SK-N-MC (cell line): ENCODE data around the gene PACS1.

Experiments used
- DNase-seq: peaks from one replicate; pipeline ENCODE4 v3.0.0-alpha.2; 2011; ENCODE audit warnings: low read depth, low spot score
- H3K27ac ChIP-seq: fragments of 200-600 bp; sonication (generic); 2 replicates; pipeline ENCODE4 v1.5.1; 2016; ENCODE audit warnings: mixed run types
- H3K36me3 ChIP-seq: fragments of 200-600 bp; sonication (generic); 2 replicates; pipeline ENCODE4 v1.6.1; 2017; ENCODE audit warnings: antibody characterized with exemption, low read length, mixed read lengths; ENCODE audit not compliant: insufficient read depth
- H3K4me3 ChIP-seq: fragments of 200-600 bp; sonication (generic); 2 replicates; pipeline ENCODE4 v1.5.1; 2016
- H3K9ac ChIP-seq: fragments of 200-600 bp; sonication (generic); 2 replicates; pipeline ENCODE4 v1.8.0; 2017; ENCODE audit warnings: mixed run types, mixed read lengths; ENCODE audit not compliant: insufficient read length
- H3K9me3 ChIP-seq: fragments of 200-600 bp; sonication (generic); 2 replicates; pipeline ENCODE4 v1.6.1; 2017; ENCODE audit warnings: low read depth, mild to moderate bottlenecking, antibody characterized with exemption, low read length, moderate library complexity, mixed read lengths
- EZH2 ChIP-seq: fragments of 200-600 bp; sonication (generic); IDR thresholded peaks from one replicate; pipeline ENCODE4 v1.6.1; 2017; ENCODE audit warnings: antibody characterized with exemption
- FOXP2 ChIP-seq: optimal IDR thresholded peaks from 2 replicates; pipeline ENCODE3; 2011; ENCODE audit warnings: mild to moderate bottlenecking, moderate library complexity; ENCODE audit not compliant: insufficient read depth; ENCODE audit errors: extremely low read length, control extremely low read depth
- POLR2AphosphoS5 ChIP-seq: IDR thresholded peaks from 2 replicates; pipeline ENCODE4 v1.6.1; 2012; ENCODE audit warnings: mild to moderate bottlenecking, low read depth, low read length, borderline replicate concordance

PACS1 gene

GRCh38 chr11:66047541-66048365, 22.3 kb upstream of the PACS1 start:
- TF ChIP-seq FOXP2: no peak
- Histone ChIP-seq H3K36me3 (no peaks in the 10 kb centered on the region), H3K4me3 (no peak overlapping the region), H3K9me3 (no peaks in the 10 kb centered on the region), H3K27ac (no peak overlapping the region), H3K9ac (no peak overlapping the region)
- DNase-seq: no peak

- H3K4me3 ChIP-seq: no peak within 1 kb of the TSS
- H3K9ac ChIP-seq: no peak within 1 kb of the TSS
- TF ChIP-seq FOXP2: no peak
- TF ChIP-seq POLR2AphosphoS5: no peak
- TF ChIP-seq EZH2: no peak
Measured at GRCh38 chr11:66048547-66049323, 21.3 kb upstream of the PACS1 start, which contains the start of gene GAL3ST3. GAL3ST3 (minus strand) TSS chr11:66049161; CDS start chr11:66045415, 3,746 bp downstream.

GRCh38 chr11:66050581-66051231, 19.4 kb upstream of the PACS1 start:
- Histone ChIP-seq H3K9me3 (no peaks in the 10 kb centered on the region), H3K36me3 (peaks cover 22% of the 10 kb centered on the region), H3K27ac (peak overlapping the region; percentile 92), H3K4me3 (peak overlapping the region; percentile 98; the same call in 1 of the 2 replicates), H3K9ac (peak overlapping the region; percentile 91)
- DNase-seq: no peak
- no peak for TF ChIP-seq EZH2
- no peak for TF ChIP-seq FOXP2
- TF ChIP-seq POLR2AphosphoS5: no peak

More at GRCh38 chr11:66048547-66049323, 21.3 kb upstream of the PACS1 start, which contains the start of gene GAL3ST3:
- H3K27ac ChIP-seq: no peak within 1 kb of the TSS
- DNase-seq: no peak
- peaks cover 5% of the 10 kb centered on the region; the same call in 1 of the 2 replicates for H3K36me3 ChIP-seq
- no peaks in the 10 kb centered on the region for H3K9me3 ChIP-seq

- H3K9ac ChIP-seq: peak overlapping the region; percentile 91
- H3K27ac ChIP-seq: peak overlapping the region; percentile 92
- peaks cover 28% of the 10 kb centered on the region for H3K36me3 ChIP-seq
- H3K9me3 ChIP-seq: no peaks in the 10 kb centered on the region
- TF ChIP-seq EZH2 (no peak), FOXP2 (no peak), POLR2AphosphoS5 (no peak)
- H3K4me3 ChIP-seq: peak overlapping the region; percentile 98
- no peak for DNase-seq
Measured at GRCh38 chr11:66051371-66051765, 18.7 kb upstream of the PACS1 start.

- H3K36me3 ChIP-seq: peaks cover 34% of the 10 kb centered on the region
- H3K9ac ChIP-seq: peak within 1 kb of the TSS; percentile 93
- TF ChIP-seq FOXP2 (no peak), POLR2AphosphoS5 (peak; percentile 74; the same call in 1 of the 2 replicates)
- DNase-seq: peak; percentile 75
- H3K9me3 ChIP-seq: no peaks in the 10 kb centered on the region
- H3K4me3 ChIP-seq: peak within 1 kb of the TSS; percentile 98
- peak within 1 kb of the TSS; percentile 92 for H3K27ac ChIP-seq
Measured at GRCh38 chr11:66051766-66052663, 18.1 kb upstream of the PACS1 start, which contains the start of gene SF3B2. SF3B2 (plus strand) TSS chr11:66052364; CDS start chr11:66052385, 21 bp downstream.

- H3K36me3 ChIP-seq: peaks cover 40% of the 10 kb centered on the region
- peak overlapping the region; percentile 58 for H3K27ac ChIP-seq
Measured at GRCh38 chr11:66052664-66052982, 17.4 kb upstream of the PACS1 start.

GRCh38 chr11:66055021-66055420, 15.1 kb upstream of the PACS1 start:
- no peaks in the 10 kb centered on the region for H3K9me3 ChIP-seq
- no peak overlapping the region for H3K4me3 ChIP-seq
- H3K9ac ChIP-seq: no peak overlapping the region
- H3K27ac ChIP-seq: no peak overlapping the region
- H3K36me3 ChIP-seq: peaks cover 62% of the 10 kb centered on the region
- DNase-seq: no peak
- no peak for TF ChIP-seq FOXP2

More at GRCh38 chr11:66052664-66052982, 17.4 kb upstream of the PACS1 start:
- H3K4me3 ChIP-seq: peak overlapping the region; percentile 98
- no peak for DNase-seq
- no peaks in the 10 kb centered on the region for H3K9me3 ChIP-seq
- H3K9ac ChIP-seq: peak overlapping the region; percentile 93
- no peak for TF ChIP-seq EZH2
- no peak for TF ChIP-seq POLR2AphosphoS5
- no peak for TF ChIP-seq FOXP2

GRCh38 chr11:66056501-66056900, 13.6 kb upstream of the PACS1 start:
- Histone ChIP-seq H3K4me3 (no peak overlapping the region), H3K9me3 (no peaks in the 10 kb centered on the region), H3K27ac (no peak overlapping the region), H3K36me3 (peaks cover 77% of the 10 kb centered on the region), H3K9ac (no peak overlapping the region)
- TF ChIP-seq EZH2 (no peak), FOXP2 (no peak), POLR2AphosphoS5 (no peak; the same call in 1 of the 2 replicates)
- DNase-seq: no peak
